ENCODE results near the gene RTL10.

DNA sequence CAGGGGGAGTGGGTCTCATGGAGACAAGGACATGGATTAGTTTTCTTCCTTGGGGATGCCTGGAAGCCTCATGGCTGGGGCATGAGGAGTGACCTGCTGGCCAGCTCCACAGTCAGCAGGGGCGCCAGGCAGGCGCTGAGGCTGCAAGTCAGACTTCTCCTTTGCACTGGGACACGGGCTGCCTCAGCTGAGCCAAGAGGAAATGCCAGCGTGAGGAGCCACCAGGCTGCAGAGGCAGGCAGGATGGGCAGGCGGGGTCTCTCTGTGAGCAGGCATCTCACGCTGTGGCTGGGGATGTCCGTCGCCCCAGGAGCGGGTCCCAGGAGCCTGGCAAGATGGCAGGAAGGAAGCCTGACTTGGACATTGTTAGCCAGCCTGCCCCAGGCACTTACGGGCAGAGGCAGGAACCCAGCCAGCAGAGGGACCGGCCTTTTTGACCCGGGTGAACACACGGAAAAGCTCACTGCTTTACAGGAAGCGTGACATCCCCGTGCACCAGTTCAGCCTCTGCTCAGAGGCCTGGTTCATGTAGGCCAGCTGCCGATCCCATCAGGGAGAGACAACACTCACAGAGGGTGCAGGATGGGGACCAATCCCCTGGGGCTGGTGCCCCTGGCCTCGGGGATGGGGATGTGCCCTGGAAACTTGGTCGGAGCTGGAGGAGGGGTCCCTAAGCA is 10.2 kb downstream of the RTL10 start:
- TF ChIP-seq, protein P1, sequence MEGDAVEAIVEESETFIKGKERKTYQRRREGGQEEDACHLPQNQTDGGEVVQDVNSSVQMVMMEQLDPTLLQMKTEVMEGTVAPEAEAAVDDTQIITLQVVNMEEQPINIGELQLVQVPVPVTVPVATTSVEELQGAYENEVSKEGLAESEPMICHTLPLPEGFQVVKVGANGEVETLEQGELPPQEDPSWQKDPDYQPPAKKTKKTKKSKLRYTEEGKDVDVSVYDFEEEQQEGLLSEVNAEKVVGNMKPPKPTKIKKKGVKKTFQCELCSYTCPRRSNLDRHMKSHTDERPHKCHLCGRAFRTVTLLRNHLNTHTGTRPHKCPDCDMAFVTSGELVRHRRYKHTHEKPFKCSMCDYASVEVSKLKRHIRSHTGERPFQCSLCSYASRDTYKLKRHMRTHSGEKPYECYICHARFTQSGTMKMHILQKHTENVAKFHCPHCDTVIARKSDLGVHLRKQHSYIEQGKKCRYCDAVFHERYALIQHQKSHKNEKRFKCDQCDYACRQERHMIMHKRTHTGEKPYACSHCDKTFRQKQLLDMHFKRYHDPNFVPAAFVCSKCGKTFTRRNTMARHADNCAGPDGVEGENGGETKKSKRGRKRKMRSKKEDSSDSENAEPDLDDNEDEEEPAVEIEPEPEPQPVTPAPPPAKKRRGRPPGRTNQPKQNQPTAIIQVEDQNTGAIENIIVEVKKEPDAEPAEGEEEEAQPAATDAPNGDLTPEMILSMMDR (IDR thresholded peaks at IDR 0.05; ENCODE audit: low read depth, low read length), result no peak
- TF ChIP-seq POLR2A (IDR thresholded peaks at IDR 0.05; ENCODE audit: extremely low read depth, insufficient read length) (no peak), MYC (IDR thresholded peaks at IDR 0.05; ENCODE audit: low read depth, low read length) (no peak)
- TF ChIP-seq, protein P2, sequence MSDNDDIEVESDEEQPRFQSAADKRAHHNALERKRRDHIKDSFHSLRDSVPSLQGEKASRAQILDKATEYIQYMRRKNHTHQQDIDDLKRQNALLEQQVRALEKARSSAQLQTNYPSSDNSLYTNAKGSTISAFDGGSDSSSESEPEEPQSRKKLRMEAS (IDR thresholded peaks at IDR 0.05; ENCODE audit: low read depth, low read length), result no peak

Measured in NB4 (cell line).